WTC11 (cell line): ENCODE measurements around the gene VCX3A. TPM values are rescaled to one million over a fixed set of nuclear protein-coding genes. Genes with fewer than 3 reads are reported as not detected.

Source experiments
- ATAC-seq: fragments of 200-7000 bp; cut with Tn5 transposase; 2 replicates; pipeline ENCODE4 v1.10.0; 2021; ENCODE audit warnings: mild to moderate bottlenecking, moderate library complexity
- CTCF ChIA-PET: fragments of 300-600 bp; sonication (Branson Sonifier 250); formaldehyde crosslinking; loops from one replicate; lab custom pipeline; 2021; ENCODE audit warnings: antibody characterized with exemption; lab: Charles Lee
- POLR2A ChIA-PET: fragments of 350-600 bp; sonication (Branson Sonifier 250); formaldehyde crosslinking; loops from one replicate; lab custom pipeline; 2021; ENCODE audit warnings: antibody characterized with exemption; lab: Charles Lee
- DNase-seq: peaks from one replicate; pipeline ENCODE4 v3.0.0; 2021; ENCODE audit warnings: low spot score
- H3K27ac Mint-ChIP-seq: 2 replicates; pipeline ENCODE4 v1.8.0; 2021; ENCODE audit warnings: mixed read lengths
- H3K27me3 Mint-ChIP-seq: 2 replicates; pipeline ENCODE4 v1.8.0; 2021; ENCODE audit warnings: low read depth, mild to moderate bottlenecking, moderate library complexity, mixed read lengths
- H3K36me3 Mint-ChIP-seq: 2 replicates; pipeline ENCODE4 v1.8.0; 2021; ENCODE audit warnings: mixed read lengths
- H3K4me1 Mint-ChIP-seq: 2 replicates; pipeline ENCODE4 v1.8.0; 2022; ENCODE audit warnings: mixed read lengths
- H3K4me3 Mint-ChIP-seq: 2 replicates; pipeline ENCODE4 v1.8.0; 2021; ENCODE audit warnings: mild to moderate bottlenecking, moderate library complexity, mixed read lengths
- H3K9me3 Mint-ChIP-seq: 2 replicates; pipeline ENCODE4 v1.8.0; 2021; ENCODE audit warnings: mixed read lengths
- ATF3 ChIP-seq: sonication (generic); formaldehyde crosslinking; conservative IDR thresholded peaks from 2 replicates; pipeline ENCODE4 v1.8.1; 2022; ENCODE audit warnings: mild to moderate bottlenecking, missing genetic modification reagents
- CBFB ChIP-seq: sonication (generic); formaldehyde crosslinking; IDR thresholded peaks from 2 replicates; pipeline ENCODE4 v1.8.1; 2022; ENCODE audit warnings: mild to moderate bottlenecking, low read depth, missing genetic modification reagents
- CREB1 ChIP-seq: sonication (generic); formaldehyde crosslinking; IDR thresholded peaks from 2 replicates; pipeline ENCODE4 v1.8.0; 2023; ENCODE audit warnings: mild to moderate bottlenecking, missing genetic modification reagents
- E2F4 ChIP-seq: sonication (generic); formaldehyde crosslinking; IDR thresholded peaks from 2 replicates; pipeline ENCODE4 v1.8.1; 2022; ENCODE audit warnings: low read depth, mild to moderate bottlenecking, moderate library complexity, missing genetic modification reagents, borderline replicate concordance
- GRHL2 ChIP-seq: fragments of 250-450 bp; sonication (Bioruptor Pico); IDR thresholded peaks from 2 replicates; pipeline ENCODE4 v1.8.0; 2022; ENCODE audit warnings: mild to moderate bottlenecking, moderate library complexity; ENCODE audit not compliant: insufficient replicate concordance, severe bottlenecking
- HMGA2 ChIP-seq: fragments of 250-450 bp; sonication (Bioruptor Pico); IDR thresholded peaks from 2 replicates; pipeline ENCODE4 v1.4.0; 2021; ENCODE audit warnings: mild to moderate bottlenecking, moderate library complexity
- IRF1 ChIP-seq: sonication (generic); formaldehyde crosslinking; IDR thresholded peaks from 2 replicates; pipeline ENCODE4 v1.8.0; 2023; ENCODE audit warnings: missing genetic modification reagents
- JUN ChIP-seq: sonication (generic); formaldehyde crosslinking; IDR thresholded peaks from 2 replicates; pipeline ENCODE4 v1.8.0; 2023; ENCODE audit warnings: mild to moderate bottlenecking, missing genetic modification reagents
- MXD4 ChIP-seq: fragments of 250-450 bp; sonication (Bioruptor Pico); IDR thresholded peaks from 2 replicates; pipeline ENCODE4 v1.8.0; 2021; ENCODE audit warnings: mild to moderate bottlenecking, moderate library complexity, borderline replicate concordance
- NR3C1 ChIP-seq: sonication (generic); formaldehyde crosslinking; conservative IDR thresholded peaks from 2 replicates; pipeline ENCODE4 v1.8.1; 2023; ENCODE audit warnings: low read depth, mild to moderate bottlenecking, missing genetic modification reagents
- PREB ChIP-seq: sonication (generic); formaldehyde crosslinking; IDR thresholded peaks from 2 replicates; pipeline ENCODE4 v1.8.1; 2022; ENCODE audit warnings: mild to moderate bottlenecking, missing genetic modification reagents, moderate library complexity, borderline replicate concordance
- PRRX2 ChIP-seq: fragments of 250-450 bp; sonication (Bioruptor Pico); IDR thresholded peaks from 2 replicates; pipeline ENCODE4 v1.8.0; 2021; ENCODE audit warnings: mild to moderate bottlenecking
- SMAD4 ChIP-seq: sonication (generic); formaldehyde crosslinking; IDR thresholded peaks from 2 replicates; pipeline ENCODE4 v1.8.0; 2022; ENCODE audit warnings: mild to moderate bottlenecking, missing genetic modification reagents
- SOX15 ChIP-seq: fragments of 250-450 bp; sonication (Bioruptor Pico); IDR thresholded peaks from 2 replicates; pipeline ENCODE4 v1.9.0; 2021; ENCODE audit warnings: mild to moderate bottlenecking
- TP53 ChIP-seq: sonication (generic); formaldehyde crosslinking; IDR thresholded peaks from 2 replicates; pipeline ENCODE4 v1.8.1; 2023; ENCODE audit warnings: mild to moderate bottlenecking, missing genetic modification reagents
- ZBTB21 ChIP-seq: sonication (generic); formaldehyde crosslinking; IDR thresholded peaks from 2 replicates; pipeline ENCODE4 v1.8.1; 2023; ENCODE audit warnings: mild to moderate bottlenecking, missing genetic modification reagents, borderline replicate concordance
- ZBTB43 ChIP-seq: sonication (generic); formaldehyde crosslinking; IDR thresholded peaks from 2 replicates; pipeline ENCODE4 v1.8.1; 2023; ENCODE audit warnings: mild to moderate bottlenecking, missing genetic modification reagents
- ZMAT4 ChIP-seq: fragments of 250-450 bp; sonication (Bioruptor Pico); IDR thresholded peaks from 2 replicates; pipeline ENCODE4 v1.9.0; 2021; ENCODE audit warnings: mild to moderate bottlenecking
- ZNF232 ChIP-seq: sonication (generic); formaldehyde crosslinking; IDR thresholded peaks from 2 replicates; pipeline ENCODE4 v1.8.0; 2022; ENCODE audit warnings: mild to moderate bottlenecking, missing genetic modification reagents
- ZNF281 ChIP-seq: sonication (generic); formaldehyde crosslinking; IDR thresholded peaks from 2 replicates; pipeline ENCODE4 v1.8.0; 2023; ENCODE audit warnings: mild to moderate bottlenecking, missing genetic modification reagents
- ZNF416 ChIP-seq: fragments of 250-450 bp; sonication (Bioruptor Pico); IDR thresholded peaks from 2 replicates; pipeline ENCODE4 v1.9.0; 2021; ENCODE audit warnings: mild to moderate bottlenecking, inconsistent platforms
- ZNF512 ChIP-seq: sonication (generic); formaldehyde crosslinking; IDR thresholded peaks from 2 replicates; pipeline ENCODE4 v1.8.1; 2022; ENCODE audit warnings: missing genetic modification reagents, borderline replicate concordance
- ZNF671 ChIP-seq: fragments of 250-450 bp; sonication (Bioruptor Pico); IDR thresholded peaks from 2 replicates; pipeline ENCODE4 v1.8.0; 2021; ENCODE audit warnings: mild to moderate bottlenecking
- ZSCAN18 ChIP-seq: fragments of 250-450 bp; sonication (Bioruptor Pico); IDR thresholded peaks from 2 replicates; pipeline ENCODE4 v2.1.2; 2022; ENCODE audit warnings: mild to moderate bottlenecking, moderate library complexity
- total RNA-seq: library from RNA; stranded (reverse); gene quantifications from 3 replicates; pipeline ENCODE4 v1.2.3, GENCODE V29; 2021

The VCX3A gene
- total RNA-seq, 1 experiment from 2014 or later: 0.55 TPM

- POLR2A ChIA-PET: no interaction called here
- no peaks in the 10 kb centered on the region; the same call in 1 of the 2 replicates for H3K36me3 Mint-ChIP-seq
- H3K9me3 Mint-ChIP-seq: peaks cover 17% of the 10 kb centered on the region
- CTCF ChIA-PET: no interaction called here
- TF ChIP-seq ZNF512 (CRISPR knock-in tag) (no peak), NR3C1 (CRISPR knock-in tag) (no peak), MXD4 (no peak), IRF1 (CRISPR knock-in tag) (no peak), ZNF281 (no peak), TP53 (no peak), ATF3 (no peak), ZBTB43 (CRISPR knock-in tag) (no peak)
- DNase-seq: no peak
- no peak overlapping the region for H3K4me3 Mint-ChIP-seq
- H3K27me3 Mint-ChIP-seq: peaks cover 7% of the 10 kb centered on the region; the same call in 1 of the 2 replicates
- ATAC-seq: no peak
- H3K27ac Mint-ChIP-seq: no peak overlapping the region
- peaks cover 14% of the 10 kb centered on the region for H3K4me1 Mint-ChIP-seq
These were observed 34.2 kb downstream of the VCX3A start for GRCh38 chrX:6500719-6501118.

- Mint-ChIP-seq H3K4me3 (no peak overlapping the region), H3K27me3 (peaks cover 3% of the 10 kb centered on the region; the same call in 1 of the 2 replicates), H3K36me3 (peaks cover 4% of the 10 kb centered on the region; the same call in 1 of the 2 replicates), H3K9me3 (peaks cover 33% of the 10 kb centered on the region), H3K27ac (no peak overlapping the region), H3K4me1 (peaks cover 13% of the 10 kb centered on the region)
- DNase-seq: no peak
- POLR2A ChIA-PET: no interaction called here
- CTCF ChIA-PET: no interaction called here
- TF ChIP-seq ZBTB21 (CRISPR knock-in tag) (no peak), SOX15 (CRISPR knock-in tag) (no peak), CBFB (no peak), ZSCAN18 (CRISPR knock-in tag) (no peak), SMAD4 (no peak), ZNF232 (CRISPR knock-in tag) (no peak), ATF3 (no peak), ZNF671 (no peak), PRRX2 (no peak), ZNF416 (CRISPR knock-in tag) (no peak), E2F4 (CRISPR knock-in tag) (no peak), NR3C1 (CRISPR knock-in tag) (no peak), GRHL2 (no peak), JUN (no peak), PREB (CRISPR knock-in tag) (no peak), ZMAT4 (CRISPR knock-in tag) (no peak), HMGA2 (CRISPR knock-in tag) (no peak), TP53 (no peak), CREB1 (CRISPR knock-in tag) (no peak)
- no peak for ATAC-seq
These were observed 36.6 kb downstream of the VCX3A start for GRCh38 chrX:6498324-6498723.
